H1 (cell line): ENCODE results near the gene PCBD1. TPM values are rescaled to one million over a fixed set of nuclear protein-coding genes. Genes with fewer than 3 reads are reported as not detected.

Source experiments
- CTCF ChIA-PET: fragments of 300-600 bp; sonication (Branson Sonifier 250); formaldehyde crosslinking; loops from one replicate; lab custom pipeline; 2021; ENCODE audit not compliant: partially characterized antibody; lab: Charles Lee
- POLR2A ChIA-PET: fragments of 300-600 bp; sonication (Branson Sonifier 250); formaldehyde crosslinking; loops from one replicate; lab custom pipeline; 2021; ENCODE audit warnings: inconsistent platforms; ENCODE audit not compliant: partially characterized antibody; lab: Charles Lee
- DNase-seq, 2 experiments: peaks; one replicate each; pipeline versions ENCODE4 v3.0.0 to v3.0.0-alpha.2; 2010 to 2022; ENCODE audit warnings: low spot score in 2 of 2, low read depth in 1 of 2, mixed read lengths in 1 of 2
- FAIRE-seq: peaks from 2 replicates; lab custom pipeline; 2011; peaks lifted over from hg19 to GRCh38; lab: Jason Lieb, UNC
- H2AFZ ChIP-seq: 2 replicates; pipeline ENCODE4 v1.8.1; 2012; ENCODE audit warnings: low read length, inconsistent platforms
- H2AK5ac ChIP-seq: 2 replicates; pipeline ENCODE4 v1.6.1; 2013; ENCODE audit warnings: low read depth, low read length
- H2BK120ac ChIP-seq: replicated peaks from 2 replicates; pipeline ENCODE3; 2013; ENCODE audit warnings: low read depth, low read length, inconsistent platforms
- H2BK12ac ChIP-seq: 2 replicates; pipeline ENCODE4 v1.6.1; 2013; ENCODE audit warnings: low read depth, low read length
- H2BK15ac ChIP-seq: 2 replicates; pipeline ENCODE4 v1.6.1; 2013; ENCODE audit warnings: low read length
- H2BK20ac ChIP-seq: 2 replicates; pipeline ENCODE4 v1.6.1; 2013; ENCODE audit warnings: low read length
- H2BK5ac ChIP-seq: 2 replicates; pipeline ENCODE4 v1.6.1; 2013; ENCODE audit warnings: low read depth, low read length
- H3K14ac ChIP-seq: 2 replicates; pipeline ENCODE4 v1.6.1; 2013; ENCODE audit warnings: inconsistent platforms; ENCODE audit not compliant: insufficient read length
- H3K18ac ChIP-seq: 2 replicates; pipeline ENCODE4 v1.6.1; 2013; ENCODE audit warnings: low read length; ENCODE audit errors: extremely low read depth
- H3K23ac ChIP-seq: 2 replicates; pipeline ENCODE4 v1.6.1; 2013; ENCODE audit warnings: inconsistent platforms; ENCODE audit not compliant: insufficient read length
- H3K23me2 ChIP-seq: 2 replicates; pipeline ENCODE4 v1.6.1; 2013; ENCODE audit warnings: low read depth, low read length
- H3K27ac ChIP-seq: 2 replicates; pipeline ENCODE4 v1.6.1; 2011; ENCODE audit warnings: low read depth, low read length, inconsistent platforms
- H3K27me3 ChIP-seq, 4 experiments: replicated peaks in 1 of 4; 1 replicate in 1 of 4; 2 replicates in 3 of 4; pipeline versions ENCODE4 v1.6.1 to v1.8.1; 2011 to 2013; ENCODE audit warnings: low read length in 3 of 4, mild to moderate bottlenecking in 3 of 4, inconsistent platforms in 2 of 4, mixed read lengths in 2 of 4, moderate library complexity in 1 of 4; ENCODE audit not compliant: control insufficient read depth in 3 of 4, insufficient read depth in 3 of 4; ENCODE audit errors: extremely low read depth in 1 of 4
- H3K36me3 ChIP-seq, 4 experiments: 2 replicates each; pipeline versions ENCODE4 v1.6.1 to v1.8.1; 2011 to 2013; ENCODE audit warnings: mild to moderate bottlenecking in 4 of 4, low read length in 3 of 4, moderate library complexity in 2 of 4, control low read depth in 1 of 4, inconsistent platforms in 1 of 4; ENCODE audit not compliant: insufficient read depth in 4 of 4, control insufficient read depth in 2 of 4
- H3K4ac ChIP-seq: replicated peaks from 2 replicates; pipeline ENCODE3; 2013; ENCODE audit warnings: low read length, low read depth, mixed read lengths, inconsistent platforms; ENCODE audit not compliant: insufficient read length
- H3K4me1 ChIP-seq, 4 experiments: replicated peaks in 1 of 4; 1 replicate in 1 of 4; 2 replicates in 3 of 4; pipeline versions ENCODE4 v1.6.1 to v1.8.1; 2011 to 2013; ENCODE audit warnings: low read length in 3 of 4, inconsistent platforms in 2 of 4, mixed read lengths in 1 of 4; ENCODE audit not compliant: insufficient read depth in 4 of 4, control insufficient read depth in 3 of 4
- H3K4me2 ChIP-seq, 2 experiments: 2 replicates each; pipeline versions ENCODE4 v1.6.1 to v1.8.1; 2011 to 2013; ENCODE audit warnings: low read depth in 2 of 2, low read length in 2 of 2, control low read depth in 1 of 2, inconsistent platforms in 1 of 2, mild to moderate bottlenecking in 1 of 2; ENCODE audit not compliant: insufficient read depth in 1 of 2
- H3K4me3 ChIP-seq, 4 experiments: fragments of 200-600, 300-600 bp in 1 of 4; sonication (generic), shearing (Covaris generic), sonication (Bioruptor Twin) in 1 of 4; 2 replicates each; pipeline versions ENCODE4 v1.5.1 to v1.8.1; 2011 to 2016; ENCODE audit warnings: low read length in 4 of 4, low read depth in 3 of 4, control low read depth in 2 of 4, inconsistent platforms in 2 of 4, mild to moderate bottlenecking in 2 of 4, mixed read lengths in 1 of 4, moderate library complexity in 1 of 4; ENCODE audit not compliant: insufficient read depth in 2 of 4; ENCODE audit errors: extremely low read depth in 1 of 4
- H3K56ac ChIP-seq: replicated peaks from 2 replicates; pipeline ENCODE3; 2013; ENCODE audit warnings: low read depth, mild to moderate bottlenecking, mixed read lengths, low read length, inconsistent platforms; ENCODE audit not compliant: insufficient read length
- H3K79me1 ChIP-seq: 2 replicates; pipeline ENCODE4 v1.6.1; 2013; ENCODE audit warnings: low read depth, low read length, control low read depth
- H3K79me2 ChIP-seq, 2 experiments: 2 replicates each; pipeline versions ENCODE4 v1.6.1 to v1.8.1; 2012 to 2013; ENCODE audit warnings: low read length in 2 of 2, mild to moderate bottlenecking in 2 of 2, inconsistent platforms in 1 of 2; ENCODE audit not compliant: insufficient read depth in 2 of 2, control insufficient read depth in 1 of 2
- H3K9ac ChIP-seq, 4 experiments: replicated peaks in 1 of 4; 1 replicate in 1 of 4; 2 replicates in 3 of 4; pipeline versions ENCODE4 v1.6.1 to v1.8.1; 2011 to 2013; ENCODE audit warnings: low read depth in 3 of 4, low read length in 3 of 4, control low read depth in 2 of 4, mild to moderate bottlenecking in 2 of 4, moderate library complexity in 2 of 4, inconsistent platforms in 1 of 4; ENCODE audit errors: extremely low read depth in 1 of 4
- H3K9me3 ChIP-seq, 2 experiments: 2 replicates each; pipeline versions ENCODE4 v1.6.1 to v1.8.1; 2012 to 2013; ENCODE audit warnings: mild to moderate bottlenecking in 2 of 2, moderate library complexity in 2 of 2, control low read depth in 1 of 2, inconsistent platforms in 1 of 2, low read depth in 1 of 2, low read length in 1 of 2, mixed read lengths in 1 of 2; ENCODE audit not compliant: insufficient read depth in 2 of 2
- H4K20me1 ChIP-seq, 2 experiments: replicated peaks in 1 of 2; 2 replicates each; pipeline versions ENCODE3 to v1.8.1; 2011 to 2013; ENCODE audit warnings: inconsistent platforms in 2 of 2, low read length in 2 of 2, mild to moderate bottlenecking in 1 of 2; ENCODE audit not compliant: insufficient read depth in 2 of 2, control insufficient read depth in 1 of 2
- H4K5ac ChIP-seq: 2 replicates; pipeline ENCODE4 v1.6.1; 2013; ENCODE audit warnings: low read length, low read depth, mixed read lengths, inconsistent platforms; ENCODE audit not compliant: insufficient read length
- H4K8ac ChIP-seq: 2 replicates; pipeline ENCODE4 v1.8.0; 2013; ENCODE audit warnings: mild to moderate bottlenecking, moderate library complexity, low read length, inconsistent platforms; ENCODE audit not compliant: insufficient read depth; ENCODE audit errors: extremely low read depth
- H4K91ac ChIP-seq: replicated peaks from 2 replicates; pipeline ENCODE3; 2013; ENCODE audit warnings: low read length, mixed read lengths, inconsistent platforms; ENCODE audit not compliant: insufficient read length
- BRCA1 ChIP-seq: IDR thresholded peaks from 2 replicates; pipeline ENCODE4 v1.6.1; 2012; ENCODE audit warnings: low read depth, low read length, improper control_type of control experiment
- EZH2 ChIP-seq: fragments of 200-600 bp; sonication (generic); IDR thresholded peaks from 2 replicates; pipeline ENCODE4 v1.7.1; 2012; ENCODE audit warnings: low read depth, mild to moderate bottlenecking, moderate library complexity, low read length, inconsistent platforms; ENCODE audit not compliant: severe bottlenecking
- KDM1A ChIP-seq: fragments of 200-600, 300-600 bp; sonication (generic); IDR thresholded peaks from 2 replicates; pipeline ENCODE4 v1.7.1; 2016; ENCODE audit warnings: mild to moderate bottlenecking, low read length, borderline replicate concordance
- SP1 ChIP-seq: IDR thresholded peaks from 2 replicates; pipeline ENCODE4 v1.6.1; 2011; ENCODE audit warnings: low read depth, low read length
- YY1 ChIP-seq: IDR thresholded peaks from 2 replicates; pipeline ENCODE4 v1.6.1; 2011; ENCODE audit warnings: low read depth, mild to moderate bottlenecking, low read length
- WGBS, 2 experiments: shearing (Covaris generic) in 1 of 2; methylation state at CpG; one replicate each; pipeline versions ENCODE4 v1.1.6 to v1.1.7; 2013 to 2015; ENCODE audit warnings: low lambda C conversion rate in 2 of 2, mixed read lengths in 2 of 2, inconsistent platforms in 1 of 2, low coverage in 1 of 2, missing lambda C conversion rate in 1 of 2; ENCODE audit not compliant: insufficient replicate concordance in 2 of 2, insufficient coverage in 1 of 2, insufficient read length in 1 of 2; ENCODE audit errors: extremely low coverage in 1 of 2, missing lambda C conversion rate in 1 of 2; 5-methylcytosine and 5-hydroxymethylcytosine counted together
- polyA plus RNA-seq, 7 experiments: library from polyadenylated mRNA; depleted of rRNA in 3 of 7; stranded (reverse) in 5 of 7; unstranded in 2 of 7; fragments of >200 nt in 5 of 7; fragments of 200-250 nt in 2 of 7; gene quantifications; 1 replicate in 5 of 7; 2 replicates in 1 of 7; 4 replicates in 1 of 7; pipeline versions ENCODE4 v1.2.1 to v1.2.3, GENCODE V29; 2011 to 2013; ENCODE audit warnings: missing spikeins in 2 of 7, mixed read lengths in 2 of 7
- total RNA-seq: library from RNA; stranded (reverse); fragmentation: NEBNext Ultra II Directional; extraction: Animal tissue kit (Norgen Biotek cat#: 25700); gene quantifications from 2 replicates; pipeline ENCODE4 v1.2.1, GENCODE V29; 2021

Gene PCBD1
- total and polyA plus RNA-seq, 2 of the 8 experiments (the other 6 are each of a cell fraction or from before 2014, with no cell fraction given), result 46.5 to 55.0 TPM

GRCh38 chr10:70856454-70856853 is 31.9 kb downstream of the PCBD1 start:
- Histone ChIP-seq H3K36me3 (peaks cover 1 to 65% (median 40%) of the 10 kb centered on the region in 4 experiments; a peak in 7 of 8 replicates), H3K56ac (no peak overlapping the region), H2BK5ac (no peak overlapping the region), H3K18ac (no peak overlapping the region), H3K9ac (no peak overlapping the region), H3K79me2 (no peaks in the 10 kb centered on the region), H3K23me2 (no peaks in the 10 kb centered on the region), H3K4me2 (no peak overlapping the region), H3K79me1 (no peaks in the 10 kb centered on the region; the same call in 1 of the 2 replicates), H3K4ac (no peak overlapping the region), H2BK120ac (no peak overlapping the region), H3K4me1 (no peaks in the 10 kb centered on the region), H3K23ac (no peak overlapping the region), H3K9me3 (no peaks in the 10 kb centered on the region), H3K27ac (no peak overlapping the region), H4K5ac (no peak overlapping the region), H2BK12ac (no peak overlapping the region), H3K14ac (no peak overlapping the region), H2BK15ac (no peak overlapping the region), H4K91ac (no peak overlapping the region), H2BK20ac (no peak overlapping the region), H3K4me3 (no peak overlapping the region), H4K20me1 (peaks cover 2 to 3% of the 10 kb centered on the region in 2 experiments), H3K27me3 (no peaks in the 10 kb centered on the region), H2AK5ac (no peak overlapping the region), H4K8ac (no peak overlapping the region), H2AFZ (no peak overlapping the region)
- ChIA-PET CTCF (interaction anchor here (1.2 kb wide), 1 partner anchor 264 kb away, joined by 4 read pairs; no protein-coding TSS in a partner anchor), POLR2A (no interaction called here)
- no peak for TF ChIP-seq BRCA1
- no peak for TF ChIP-seq YY1
- TF ChIP-seq EZH2, result no peak
- no peak for TF ChIP-seq SP1
- TF ChIP-seq KDM1A, result no peak
- no peak for FAIRE-seq
- no peak for DNase-seq
- WGBS, 2 experiments, result 81% methylated on average over 2 of the region's 2 CpGs; no CpG with 5 or more reads in 1 of the 2 experiments
